Mesothelial cell of epicardium (in vitro differentiated cells): ENCODE data around the gene RBM4B. TPM values are rescaled to one million over a fixed set of nuclear protein-coding genes. Genes with fewer than 3 reads are reported as not detected.

Experiments
- DNase-seq, 2 experiments: peaks; one replicate each; pipeline ENCODE4 v3.0.0; 2021; ENCODE audit warnings: low spot score in 2 of 2; ENCODE audit not compliant: unreplicated experiment in 2 of 2
- H3K27ac Mint-ChIP-seq: 2 replicates; pipeline ENCODE4 v1.8.0; 2021; ENCODE audit warnings: mixed read lengths
- H3K27me3 Mint-ChIP-seq: 2 replicates; pipeline ENCODE4 v1.8.0; 2021; ENCODE audit warnings: low read depth, mixed read lengths
- H3K36me3 Mint-ChIP-seq: 2 replicates; pipeline ENCODE4 v1.8.0; 2021; ENCODE audit warnings: mixed read lengths
- H3K4me1 Mint-ChIP-seq: 2 replicates; pipeline ENCODE4 v1.8.0; 2021; ENCODE audit warnings: mixed read lengths
- H3K4me3 Mint-ChIP-seq: 2 replicates; pipeline ENCODE4 v1.8.0; 2021; ENCODE audit warnings: mild to moderate bottlenecking, moderate library complexity, mixed read lengths
- H3K9me3 Mint-ChIP-seq: 2 replicates; pipeline ENCODE4 v1.8.0; 2021; ENCODE audit warnings: mixed read lengths
- CTCF ChIP-seq: fragments of 200-600 bp; sonication (generic); IDR thresholded peaks from one replicate; pipeline ENCODE4 v1.5.0; 2021; ENCODE audit warnings: antibody characterized with exemption; ENCODE audit not compliant: unreplicated experiment
- total RNA-seq: library from RNA; stranded (reverse); gene quantifications from 3 replicates; pipeline ENCODE4 v1.2.1, GENCODE V29; 2021

Gene RBM4B
- total RNA-seq, 1 donor from 2014 or later = 39.6 TPM

- H3K27ac Mint-ChIP-seq = peak overlapping the region; percentile 100
- H3K9me3 Mint-ChIP-seq = no peaks in the 10 kb centered on the region
- H3K4me1 Mint-ChIP-seq = peaks cover 33% of the 10 kb centered on the region
- TF ChIP-seq CTCF = no peak
- H3K36me3 Mint-ChIP-seq = peaks cover 5% of the 10 kb centered on the region
- H3K4me3 Mint-ChIP-seq = peak overlapping the region; percentile 95
- H3K27me3 Mint-ChIP-seq = no peaks in the 10 kb centered on the region
- DNase-seq = no peak
Measured at GRCh38 chr11:66676282-66676919, 1.3 kb downstream of the RBM4B start.

GRCh38 chr11:66674964-66675602 is 2.6 kb downstream of the RBM4B start:
- no peak for DNase-seq
- H3K4me3 Mint-ChIP-seq = peak overlapping the region; percentile 36
- peaks cover 5% of the 10 kb centered on the region for H3K36me3 Mint-ChIP-seq
- no peak for TF ChIP-seq CTCF
- H3K9me3 Mint-ChIP-seq = no peaks in the 10 kb centered on the region
- H3K27ac Mint-ChIP-seq = peak overlapping the region; percentile 66
- no peaks in the 10 kb centered on the region for H3K27me3 Mint-ChIP-seq
- H3K4me1 Mint-ChIP-seq = peaks cover 33% of the 10 kb centered on the region

GRCh38 chr11:66670816-66671215 is 6.9 kb downstream of the RBM4B start:
- no peak overlapping the region for H3K4me3 Mint-ChIP-seq
- H3K9me3 Mint-ChIP-seq = no peaks in the 10 kb centered on the region
- TF ChIP-seq CTCF = no peak
- no peaks in the 10 kb centered on the region for H3K27me3 Mint-ChIP-seq
- peaks cover 14% of the 10 kb centered on the region for H3K36me3 Mint-ChIP-seq
- DNase-seq = no peak
- peaks cover 27% of the 10 kb centered on the region for H3K4me1 Mint-ChIP-seq
- peak overlapping the region; percentile 43 for H3K27ac Mint-ChIP-seq

GRCh38 chr11:66665369-66665768 is 12.3 kb downstream of the RBM4B start:
- Mint-ChIP-seq H3K27ac (no peak overlapping the region), H3K27me3 (no peaks in the 10 kb centered on the region), H3K36me3 (peaks cover 28% of the 10 kb centered on the region), H3K4me1 (peaks cover 9% of the 10 kb centered on the region), H3K9me3 (no peaks in the 10 kb centered on the region), H3K4me3 (no peak overlapping the region)
- no peak for DNase-seq
- TF ChIP-seq CTCF = no peak

GRCh38 chr11:66663741-66664296 is 13.9 kb downstream of the RBM4B start:
- Mint-ChIP-seq H3K9me3 (no peaks in the 10 kb centered on the region), H3K4me3 (no peak overlapping the region), H3K27me3 (no peaks in the 10 kb centered on the region), H3K36me3 (peaks cover 32% of the 10 kb centered on the region), H3K4me1 (peaks cover 3% of the 10 kb centered on the region), H3K27ac (no peak overlapping the region)
- no peak for DNase-seq
- no peak for TF ChIP-seq CTCF
